ENCODE measurements around the gene PROX2. TPM values are rescaled to one million over a fixed set of nuclear protein-coding genes. Genes with fewer than 3 reads are reported as not detected.

PROX2 gene
- total and polyA plus RNA-seq, 9 of the 15 experiments (the other 6 are each of a cell fraction or from before 2014, with no cell fraction given) = not detected

DNA sequence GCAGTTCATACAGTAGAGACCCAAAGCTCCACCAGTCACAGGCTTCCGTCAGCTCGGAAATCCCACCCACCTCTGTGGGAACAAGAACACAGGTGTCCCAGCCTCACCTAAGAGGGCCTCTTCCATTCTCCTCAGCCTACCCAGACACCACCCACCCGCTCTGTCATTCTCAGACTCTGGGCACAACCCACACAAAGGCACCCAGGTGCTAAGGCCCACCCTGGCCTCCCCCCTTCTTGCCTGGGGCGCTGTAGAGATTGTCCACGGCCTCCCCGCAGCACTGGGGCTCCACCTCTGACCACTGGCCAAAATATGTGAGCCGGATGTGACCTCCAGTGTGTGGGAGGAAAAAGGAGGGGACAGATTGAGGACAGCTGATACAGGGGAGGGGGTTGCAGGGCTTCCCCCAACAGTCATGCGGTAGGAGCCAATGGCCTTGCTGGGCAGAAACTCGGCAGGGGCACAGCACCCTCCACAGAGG, 33.0 kb upstream of the PROX2 start:
- no peaks in the 10 kb centered on the region for H4K20me1 ChIP-seq (replicated peaks; ENCODE audit: control insufficient read depth, insufficient read depth, low read length)
- no peaks in the 10 kb centered on the region for H3K9me3 ChIP-seq (replicated peaks; ENCODE audit: control insufficient read depth, insufficient read depth, low read depth, low read length)
- ATAC-seq (peak; percentile 10; the same call in 2 of the 3 replicates), FAIRE-seq (no peak), DNase-seq (ENCODE audit: extremely low read depth in 1 of 4, low spot score in 3 of 4) (peak in 1 of 4 experiments; percentile 28)
- H3K4me2 ChIP-seq (ENCODE audit: insufficient read depth, low read length) = no peak overlapping the region
- ChIA-PET CTCF (ENCODE audit: low intra/inter-chr PET ratio) (no interaction called here), POLR2A (interaction anchor here (0.7 to 0.9 kb wide), 2 partner anchors 8 to 18 kb away, joined by 3 read pairs; no protein-coding TSS in a partner anchor)
- no peaks in the 10 kb centered on the region for H3K79me2 ChIP-seq (ENCODE audit: control insufficient read depth, insufficient read depth, low read length)
- no peak overlapping the region for H3K4me3 ChIP-seq
- in situ Hi-C loops (cut with MboI) = no loop called here
- peaks cover 15% of the 10 kb centered on the region; the same call in 2 of the 3 replicates for H3K36me3 ChIP-seq (ENCODE audit: control insufficient read depth, insufficient read depth, low read length)
- TF ChIP-seq HOMEZ (CRISPR knock-in tag; IDR thresholded peaks at IDR 0.05) (no peak), GABPA (tag; conservative IDR thresholded peaks at IDR 0.05; ENCODE audit: low read depth) (0 out of 2 replicates have a peak, but pooled peaks have one; percentile 15), EGR1 (conservative IDR thresholded peaks at IDR 0.05) (peak; percentile 57), PHF8 (IDR thresholded peaks at IDR 0.05; ENCODE audit: borderline replicate concordance, low read length) (no peak), GABPB1 (CRISPR knock-in tag; IDR thresholded peaks at IDR 0.05) (no peak), TFAP4 (CRISPR knock-in tag; IDR thresholded peaks at IDR 0.05; ENCODE audit: borderline replicate concordance) (peak; percentile 51; the same call in 1 of the 2 replicates), SMARCE1 (IDR thresholded peaks at IDR 0.05) (no peak)
- TF ChIP-seq, protein P1, sequence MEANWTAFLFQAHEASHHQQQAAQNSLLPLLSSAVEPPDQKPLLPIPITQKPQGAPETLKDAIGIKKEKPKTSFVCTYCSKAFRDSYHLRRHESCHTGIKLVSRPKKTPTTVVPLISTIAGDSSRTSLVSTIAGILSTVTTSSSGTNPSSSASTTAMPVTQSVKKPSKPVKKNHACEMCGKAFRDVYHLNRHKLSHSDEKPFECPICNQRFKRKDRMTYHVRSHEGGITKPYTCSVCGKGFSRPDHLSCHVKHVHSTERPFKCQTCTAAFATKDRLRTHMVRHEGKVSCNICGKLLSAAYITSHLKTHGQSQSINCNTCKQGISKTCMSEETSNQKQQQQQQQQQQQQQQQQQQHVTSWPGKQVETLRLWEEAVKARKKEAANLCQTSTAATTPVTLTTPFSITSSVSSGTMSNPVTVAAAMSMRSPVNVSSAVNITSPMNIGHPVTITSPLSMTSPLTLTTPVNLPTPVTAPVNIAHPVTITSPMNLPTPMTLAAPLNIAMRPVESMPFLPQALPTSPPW (CRISPR knock-in tag; IDR thresholded peaks at IDR 0.05) = peak; percentile 58; the same call in 1 of the 2 replicates
- H3K9me1 ChIP-seq (ENCODE audit: control insufficient read depth, insufficient read depth, low read length) = no peaks in the 10 kb centered on the region
- peak overlapping the region in 1 of 2 experiments; percentile 73; a peak in 2 of 4 replicates for H3K9ac ChIP-seq (ENCODE audit: insufficient read depth in 1 of 2, low read depth in 2 of 2, low read length in 2 of 2)
- BruUV-seq (replicated peaks) = no TSS peak
- H2AFZ ChIP-seq (ENCODE audit: low read depth, low read length) = no peak overlapping the region
- peaks cover 10 to 45% of the 10 kb centered on the region in 2 experiments; a peak in 3 of 5 replicates for H3K4me1 ChIP-seq (replicated peaks in 1 of 2; ENCODE audit: control insufficient read depth in 2 of 2, insufficient read depth in 2 of 2, low read length in 2 of 2)
- 51% methylated on average over 5 of the region's 9 CpGs for WGBS (ENCODE audit: insufficient coverage, low coverage, missing lambda C conversion rate)
- no peaks in the 10 kb centered on the region for H3K27me3 ChIP-seq (ENCODE audit: control insufficient read depth in 2 of 2, insufficient read depth in 2 of 2, low read length in 2 of 2)
- intact Hi-C loops (cut with micrococcal nuclease) = loop anchor here (5.0 kb wide), 1 partner anchor 302 kb away; no protein-coding TSS in a partner anchor
- H3K27ac ChIP-seq (ENCODE audit: extremely low read depth, low read depth, low read length) = no peak overlapping the region
